Effector memory CD4-positive, alpha-beta T cell (primary cell): Measurements from ENCODE around the gene ZNF844.
A peak's percentile ranks its signal among the peaks of the same experiment; 100 is the strongest.

Experiments
- DNase-seq, 3 donors: peaks; one replicate each; pipeline ENCODE4 v3.0.0-alpha.2; 2020
- H3K27ac ChIP-seq: 2 replicates; pipeline ENCODE4 v1.7.0; 2013; ENCODE audit warnings: mild to moderate bottlenecking, low read length, moderate library complexity; ENCODE audit not compliant: insufficient read depth, poor library complexity, severe bottlenecking
- H3K27me3 ChIP-seq: replicated peaks from 2 replicates; pipeline ENCODE4 v1.7.0; 2013; ENCODE audit warnings: mild to moderate bottlenecking, low read length; ENCODE audit not compliant: insufficient read depth, control insufficient read depth, poor library complexity, severe bottlenecking
- H3K36me3 ChIP-seq: 2 replicates; pipeline ENCODE4 v1.7.0; 2013; ENCODE audit warnings: mild to moderate bottlenecking, low read length, moderate library complexity; ENCODE audit not compliant: control insufficient read depth, insufficient read depth
- H3K4me1 ChIP-seq: 2 replicates; pipeline ENCODE4 v1.7.0; 2013; ENCODE audit warnings: low read length, mild to moderate bottlenecking; ENCODE audit not compliant: control insufficient read depth, insufficient read depth, poor library complexity, severe bottlenecking
- H3K4me3 ChIP-seq: 2 replicates; pipeline ENCODE4 v1.7.0; 2013; ENCODE audit warnings: low read length, low read depth, mild to moderate bottlenecking; ENCODE audit not compliant: insufficient read depth, poor library complexity, severe bottlenecking
- H3K9me3 ChIP-seq: 2 replicates; pipeline ENCODE4 v1.7.0; 2013; ENCODE audit warnings: mild to moderate bottlenecking, low read length, moderate library complexity; ENCODE audit not compliant: control insufficient read depth
- total RNA-seq, 3 donors: gene quantifications; one replicate each; lab custom pipeline; 2026; lab: John Stamatoyannopoulos, UW

Gene ZNF844
- total RNA-seq, result 5.1 to 6.6 (median 6.2) reads per million in 3 donors

DNA sequence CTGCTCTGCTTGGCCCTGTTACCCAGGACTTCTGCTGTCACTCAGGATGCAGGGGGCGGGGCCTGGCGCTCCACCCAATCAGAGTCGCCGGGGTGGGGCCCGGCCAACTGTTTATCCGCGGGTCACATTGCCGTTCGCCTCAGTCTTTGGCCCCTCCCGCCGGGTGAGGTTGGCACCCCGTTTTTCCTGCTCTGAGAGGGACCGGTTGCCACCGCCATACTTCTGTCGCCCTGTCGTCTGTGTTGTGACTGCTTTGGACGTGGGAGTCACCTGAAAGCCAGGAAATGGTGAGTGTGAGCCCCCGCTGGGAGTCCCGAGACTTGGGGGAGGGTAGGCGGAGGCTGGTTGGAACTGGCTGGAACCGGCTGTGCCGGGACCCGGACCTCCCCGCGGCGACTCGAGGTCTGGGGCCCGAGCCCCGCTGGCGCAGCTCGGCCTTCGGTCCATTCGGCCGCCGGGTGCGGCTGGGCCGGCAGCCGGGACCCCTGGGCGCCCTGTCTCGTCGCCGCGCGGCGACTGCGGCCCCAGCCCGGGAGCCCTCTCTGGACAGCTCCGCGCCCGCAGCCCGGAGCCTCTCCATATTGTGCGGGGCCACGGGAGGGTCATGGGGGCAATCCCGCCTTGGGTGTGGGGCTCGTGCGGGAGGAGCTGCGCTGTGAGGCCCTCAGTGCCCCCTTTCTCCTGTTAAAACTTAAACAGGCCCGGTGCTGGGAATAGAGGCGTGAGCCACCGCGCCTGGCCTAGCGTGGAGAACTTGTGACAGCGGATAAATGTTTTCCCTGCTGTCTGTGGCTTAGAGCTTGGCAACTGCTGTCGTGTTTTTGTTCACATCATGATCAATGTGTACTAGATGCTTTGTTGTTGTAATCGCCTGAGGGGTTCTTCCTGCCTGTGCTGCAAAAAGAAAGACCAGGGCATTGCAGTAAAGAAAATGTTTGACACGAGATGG is at the start of gene ZNF844:
TSS of gene ZNF844 (plus strand) at position 142 of the 949 bp plus-strand sequence. CDS start at position 285, 143 bp downstream.
- peak within 1 kb of the TSS; percentile 61 for H3K27ac ChIP-seq
- H3K4me3 ChIP-seq, result peak within 1 kb of the TSS; percentile 88
- DNase-seq, result peak; percentile 13 to 54 (median 25)
- no peaks in the 10 kb centered on the region for H3K36me3 ChIP-seq
- no peaks in the 10 kb centered on the region for H3K9me3 ChIP-seq
- peaks cover 6% of the 10 kb centered on the region for H3K4me1 ChIP-seq
- H3K27me3 ChIP-seq, result no peaks in the 10 kb centered on the region

DNA sequence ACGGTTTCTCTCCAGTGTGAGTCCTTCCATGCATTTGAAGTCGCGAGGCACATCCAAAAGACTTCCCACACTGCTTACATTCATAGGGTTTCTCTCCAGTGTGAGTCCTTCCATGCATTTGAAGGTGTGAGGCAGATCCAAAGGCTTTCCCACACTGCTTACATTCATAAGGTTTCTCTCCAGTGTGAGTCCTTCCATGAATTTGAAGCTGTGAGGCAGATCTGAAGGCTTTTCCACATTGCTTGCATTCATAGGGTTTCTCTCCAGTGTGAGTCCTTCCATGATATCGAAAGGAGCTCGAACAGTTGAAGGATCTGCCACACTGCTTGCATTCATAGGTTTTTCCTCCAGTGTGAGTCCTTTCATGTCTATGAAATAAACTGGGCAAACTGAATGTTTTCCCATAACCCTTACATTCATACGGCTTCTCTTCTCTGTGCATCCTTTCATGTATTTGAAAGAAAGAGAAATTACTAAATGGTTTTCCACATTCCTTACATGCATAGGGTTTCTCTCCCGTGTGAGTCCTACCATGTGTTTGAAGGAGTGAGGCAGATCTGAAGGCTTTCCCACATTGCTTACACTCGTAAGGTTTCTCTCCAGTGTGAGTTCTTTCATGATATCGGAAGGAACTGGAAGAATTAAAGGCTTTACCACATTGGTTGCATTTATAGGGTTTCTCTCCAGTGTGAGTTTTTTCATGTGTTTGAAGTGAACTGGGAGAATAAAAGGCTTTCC is 49.3 kb upstream of the ZNF844 start:
- H3K36me3 ChIP-seq, result peaks cover 36% of the 10 kb centered on the region

DNA sequence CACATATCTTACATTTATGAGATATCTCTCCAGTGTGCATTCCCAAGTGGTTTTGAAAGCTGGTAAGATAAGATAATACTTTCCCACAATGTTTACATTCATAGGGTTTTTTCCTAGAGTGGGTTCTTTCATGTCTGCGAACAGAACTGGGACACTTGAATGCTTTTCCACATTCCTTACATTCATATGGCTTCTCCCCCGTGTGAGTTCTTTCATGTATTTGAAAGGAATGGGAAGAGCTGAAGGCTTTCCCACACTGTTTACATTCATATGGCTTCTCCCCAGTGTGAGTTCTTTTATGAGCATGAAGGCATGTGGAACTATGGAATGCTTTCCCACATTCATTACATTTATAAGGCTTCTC is 48.8 kb upstream of the ZNF844 start:
- peaks cover 36% of the 10 kb centered on the region for H3K36me3 ChIP-seq
- no peaks in the 10 kb centered on the region for H3K4me1 ChIP-seq
- H3K27ac ChIP-seq, result no peak overlapping the region
- H3K9me3 ChIP-seq, result peaks cover 33% of the 10 kb centered on the region
- no peak for DNase-seq
- no peaks in the 10 kb centered on the region for H3K27me3 ChIP-seq
- H3K4me3 ChIP-seq, result no peak overlapping the region

More for the DNA sequence above, 49.3 kb upstream of the ZNF844 start:
- Histone ChIP-seq H3K27me3 (no peaks in the 10 kb centered on the region), H3K27ac (no peak overlapping the region), H3K4me1 (no peaks in the 10 kb centered on the region), H3K4me3 (no peak overlapping the region), H3K9me3 (peaks cover 33% of the 10 kb centered on the region)
- no peak for DNase-seq

DNA sequence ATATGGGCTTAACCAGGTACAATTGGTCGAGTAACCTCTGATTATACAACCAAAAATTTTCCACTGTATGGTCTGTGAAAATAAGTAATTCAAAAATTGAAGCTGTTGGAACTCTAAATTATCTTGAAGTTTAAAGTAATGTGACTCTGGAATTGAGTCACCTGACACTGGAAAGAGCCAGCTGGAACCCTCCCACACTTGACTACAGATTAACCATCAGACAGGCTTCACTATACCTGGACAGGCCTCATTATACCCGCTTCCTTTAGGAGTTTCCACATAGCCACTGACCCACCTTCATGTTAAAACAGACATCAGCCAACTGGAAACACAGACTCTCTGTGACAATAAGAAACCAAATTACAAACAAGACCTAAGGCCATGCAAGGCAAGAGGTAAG is 30.3 kb upstream of the ZNF844 start:
- DNase-seq, result no peak
- Histone ChIP-seq H3K9me3 (no peaks in the 10 kb centered on the region), H3K4me3 (no peak overlapping the region), H3K4me1 (peaks cover 4% of the 10 kb centered on the region), H3K36me3 (no peaks in the 10 kb centered on the region), H3K27ac (no peak overlapping the region), H3K27me3 (no peaks in the 10 kb centered on the region)

DNA sequence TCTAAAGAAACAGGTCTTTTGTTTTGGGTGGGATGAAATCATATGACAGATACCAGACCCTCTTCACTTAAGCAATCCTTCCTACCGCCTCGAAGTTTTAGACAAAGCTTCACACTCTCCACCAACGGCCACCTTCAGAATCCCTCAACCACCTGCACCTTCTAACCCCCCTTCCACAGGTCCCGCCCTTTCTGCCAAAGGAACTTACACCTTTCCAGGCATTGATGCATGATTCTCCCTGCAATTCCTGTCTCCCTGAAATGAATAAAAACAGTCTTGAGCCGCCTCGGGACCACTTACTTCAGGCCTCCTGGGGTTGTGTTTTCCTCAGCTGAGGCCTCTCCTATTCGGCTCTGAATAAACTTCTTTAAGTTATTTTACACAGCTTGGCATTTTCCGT is 29.9 kb upstream of the ZNF844 start:
- no peak for DNase-seq
- Histone ChIP-seq H3K36me3 (no peaks in the 10 kb centered on the region), H3K27ac (no peak overlapping the region), H3K4me3 (no peak overlapping the region), H3K4me1 (peaks cover 4% of the 10 kb centered on the region), H3K9me3 (no peaks in the 10 kb centered on the region), H3K27me3 (no peaks in the 10 kb centered on the region)

DNA sequence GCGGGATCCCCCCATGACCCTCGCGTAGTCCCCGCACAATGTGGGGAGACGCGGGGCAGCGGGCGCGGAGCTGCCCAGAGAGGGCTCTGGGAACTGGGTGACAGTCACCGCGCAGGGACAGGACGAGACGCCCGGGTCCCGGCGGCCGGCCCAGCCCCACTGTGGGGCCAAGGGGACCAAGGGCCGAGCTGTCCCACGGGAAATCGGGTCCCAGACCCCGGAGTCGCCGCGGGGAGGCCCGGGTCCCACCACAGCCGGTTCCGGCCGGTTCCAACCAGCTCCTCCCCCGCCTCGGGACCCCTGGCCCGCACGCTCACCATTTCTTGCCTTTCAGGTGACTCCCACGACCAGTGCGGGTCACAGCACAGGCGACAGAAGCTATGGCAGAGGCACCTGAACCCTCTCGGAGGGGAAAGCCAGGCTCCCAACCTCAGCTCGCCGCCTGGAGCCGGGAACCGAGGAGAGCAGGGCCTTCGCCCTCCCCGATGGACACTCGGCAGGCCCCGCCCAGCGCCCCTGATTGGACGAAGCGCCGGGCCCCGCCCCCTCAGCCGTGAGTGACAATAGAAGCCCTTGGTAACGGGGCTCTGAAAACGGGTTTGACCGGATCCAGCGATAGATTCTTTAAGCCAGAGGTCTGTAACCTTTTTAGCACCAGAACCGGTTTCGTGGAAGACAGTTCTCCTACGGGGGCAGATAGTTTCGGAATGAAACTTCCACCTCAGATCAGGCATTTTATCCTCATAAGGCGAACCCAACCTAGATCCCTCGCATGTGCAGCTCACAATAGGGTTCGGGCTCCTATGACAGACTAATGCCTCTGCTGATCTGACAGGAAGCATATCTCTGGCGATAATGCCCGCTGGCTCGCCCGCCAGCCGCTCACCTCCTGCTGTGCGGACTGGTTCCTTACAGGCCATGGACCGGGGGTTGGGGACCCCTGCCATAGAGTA is 29.0 kb upstream of the ZNF844 start, which contains the start of gene ZNF433:
TSS of gene ZNF433 (minus strand) at position 460 of the 953 bp plus-strand sequence. CDS start at position 320, 140 bp downstream.
- Histone ChIP-seq H3K9me3 (no peaks in the 10 kb centered on the region), H3K4me3 (peak within 1 kb of the TSS; percentile 65), H3K27me3 (no peaks in the 10 kb centered on the region), H3K36me3 (no peaks in the 10 kb centered on the region), H3K27ac (no peak within 1 kb of the TSS), H3K4me1 (peaks cover 4% of the 10 kb centered on the region)
- peak in 2 of 3 donors; percentile 29 to 48 for DNase-seq

DNA sequence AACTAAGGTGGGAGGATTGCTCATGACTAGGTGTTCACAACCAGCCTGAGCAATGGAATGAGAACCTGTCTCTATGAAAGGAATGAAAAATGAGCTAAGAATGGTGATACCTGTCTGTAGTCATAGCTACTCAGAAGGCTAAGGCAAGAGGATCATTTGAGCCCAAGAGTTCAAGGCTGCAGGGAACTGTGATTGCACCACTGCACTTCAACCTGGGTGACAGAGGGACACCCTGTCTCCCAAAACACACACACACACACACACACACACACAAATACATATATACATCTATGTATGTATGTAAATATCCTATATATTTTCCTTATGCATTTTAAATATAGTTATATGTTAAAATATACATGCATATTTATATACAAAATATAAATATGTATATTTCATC is 21.6 kb upstream of the ZNF844 start:
- Histone ChIP-seq H3K27ac (no peak overlapping the region), H3K36me3 (no peaks in the 10 kb centered on the region), H3K4me1 (no peaks in the 10 kb centered on the region), H3K27me3 (no peaks in the 10 kb centered on the region), H3K9me3 (peaks cover 16% of the 10 kb centered on the region), H3K4me3 (no peak overlapping the region)
- DNase-seq, result no peak

DNA sequence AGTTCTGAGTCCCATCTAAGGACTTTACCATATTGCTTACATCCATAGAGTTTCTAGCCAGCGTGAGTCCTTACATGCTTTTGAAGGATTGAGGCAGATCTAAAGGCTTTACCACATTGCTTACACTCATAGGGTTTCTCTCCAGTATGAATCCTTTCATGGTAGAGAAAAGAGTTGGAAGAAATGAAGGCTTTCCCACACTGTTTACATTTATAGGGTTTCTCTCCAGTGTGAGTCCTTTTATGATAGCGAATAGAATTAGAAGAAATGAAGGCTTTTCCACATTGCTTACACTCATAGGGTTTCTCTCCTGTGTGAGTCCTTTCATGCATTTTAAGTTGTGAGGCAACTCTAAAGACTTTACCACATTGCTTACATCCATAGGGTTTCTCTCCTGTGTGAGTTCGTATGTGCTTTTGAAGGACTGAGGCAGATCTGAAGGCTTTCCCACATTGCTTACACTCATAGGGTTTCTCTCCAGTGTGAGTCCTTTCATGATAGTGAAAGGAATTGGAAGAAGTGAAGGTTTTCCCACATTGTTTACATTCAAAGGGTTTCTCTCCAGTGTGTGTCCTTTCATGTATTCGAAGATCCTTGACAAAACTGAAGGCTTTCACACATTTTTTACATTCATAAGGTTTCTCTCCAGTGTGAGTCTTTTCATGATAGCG is 20.6 kb upstream of the ZNF844 start:
- Histone ChIP-seq H3K4me1 (no peaks in the 10 kb centered on the region), H3K27me3 (no peaks in the 10 kb centered on the region), H3K9me3 (peaks cover 16% of the 10 kb centered on the region), H3K27ac (no peak overlapping the region), H3K4me3 (no peak overlapping the region), H3K36me3 (no peaks in the 10 kb centered on the region)
- no peak for DNase-seq

DNA sequence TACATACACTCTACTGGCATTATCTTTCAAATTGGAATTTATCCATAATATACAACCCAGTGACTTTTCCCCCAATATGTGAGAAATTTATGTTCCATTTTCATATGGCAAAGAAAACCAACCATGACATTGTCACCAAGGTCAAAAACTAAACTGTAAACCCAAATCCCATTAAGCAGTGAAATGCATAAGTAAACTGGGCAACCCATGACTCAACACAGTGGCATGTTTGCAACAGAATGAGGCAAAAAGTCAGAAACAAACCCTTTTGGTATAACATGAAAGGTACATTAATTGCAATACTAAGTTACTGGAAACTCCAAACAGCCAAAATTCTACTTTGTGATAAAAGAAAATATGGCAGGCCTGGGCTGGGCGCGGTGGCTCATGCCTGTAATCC is 16.7 kb upstream of the ZNF844 start:
- DNase-seq, result no peak
- no peak overlapping the region for H3K4me3 ChIP-seq

More for the DNA sequence above, 16.7 kb upstream of the ZNF844 start:
- no peaks in the 10 kb centered on the region for H3K27me3 ChIP-seq
- no peaks in the 10 kb centered on the region for H3K36me3 ChIP-seq
- H3K27ac ChIP-seq, result no peak overlapping the region
- peaks cover 11% of the 10 kb centered on the region for H3K9me3 ChIP-seq
- H3K4me1 ChIP-seq, result peaks cover 8% of the 10 kb centered on the region
